Natural killer cell (primary cell): ENCODE data around the gene SCN3B. TPM values are rescaled to one million over a fixed set of nuclear protein-coding genes. Genes with fewer than 3 reads are reported as not detected.

ENCODE experiments used
- ATAC-seq, 3 donors: fragments of 150-1000 bp in 2 of 3; fragments of 200-7000 bp in 1 of 3; cut with Tn5 transposase; 1 replicate in 1 of 3; 2 replicates in 2 of 3; pipeline ENCODE4 v1.10.0; 2021; ENCODE audit warnings: mild to moderate bottlenecking in 2 of 3, moderate library complexity in 2 of 3
- DNase-seq, 2 donors: peaks; one replicate each; pipeline versions ENCODE4 v3.0.0 to v3.0.0-alpha.2; 2013 to 2021; ENCODE audit warnings: mixed read lengths in 1 of 2
- H3K27ac ChIP-seq: one replicate; pipeline ENCODE4 v1.5.1; 2013; ENCODE audit warnings: mild to moderate bottlenecking, low read length
- H3K27me3 ChIP-seq: one replicate; pipeline ENCODE4 v1.6.1; 2013; ENCODE audit warnings: low read length; ENCODE audit not compliant: control insufficient read depth, insufficient read depth
- H3K36me3 ChIP-seq: one replicate; pipeline ENCODE4 v1.6.1; 2013; ENCODE audit warnings: low read length; ENCODE audit not compliant: control insufficient read depth, insufficient read depth
- H3K4me1 ChIP-seq: one replicate; pipeline ENCODE4 v1.6.1; 2013; ENCODE audit warnings: low read length; ENCODE audit not compliant: control insufficient read depth, insufficient read depth
- H3K4me3 ChIP-seq: one replicate; pipeline ENCODE4 v1.5.1; 2013; ENCODE audit warnings: low read length
- H3K9me3 ChIP-seq: one replicate; pipeline ENCODE4 v1.6.1; 2013; ENCODE audit warnings: low read length; ENCODE audit not compliant: control insufficient read depth, insufficient read depth
- H3K27ac Mint-ChIP-seq, 2 donors: one replicate each; pipeline ENCODE4 v1.8.0; 2022; ENCODE audit warnings: mild to moderate bottlenecking in 2 of 2, mixed read lengths in 2 of 2, moderate library complexity in 1 of 2
- H3K27me3 Mint-ChIP-seq, 2 donors: one replicate each; pipeline ENCODE4 v1.8.0; 2022; ENCODE audit warnings: low read depth in 2 of 2, mixed read lengths in 2 of 2
- H3K36me3 Mint-ChIP-seq: one replicate; pipeline ENCODE4 v1.8.0; 2022; ENCODE audit warnings: mixed read lengths
- H3K4me1 Mint-ChIP-seq, 2 donors: one replicate each; pipeline ENCODE4 v1.8.0; 2022; ENCODE audit warnings: mixed read lengths in 2 of 2
- H3K4me3 Mint-ChIP-seq: one replicate; pipeline ENCODE4 v1.8.0; 2022; ENCODE audit warnings: mild to moderate bottlenecking, moderate library complexity, mixed read lengths
- H3K9me3 Mint-ChIP-seq, 2 donors: one replicate each; pipeline ENCODE4 v1.8.0; 2022; ENCODE audit warnings: mixed read lengths in 2 of 2
- CTCF ChIP-seq: fragments of 200-600 bp; IDR thresholded peaks from one replicate; pipeline ENCODE4 v1.8.0; 2022; ENCODE audit warnings: antibody characterized with exemption
- WGBS: methylation state at CpG from one replicate; pipeline ENCODE4 v1.1.7; 2013; ENCODE audit warnings: missing lambda C conversion rate; ENCODE audit not compliant: insufficient coverage; 5-methylcytosine and 5-hydroxymethylcytosine counted together
- intact Hi-C: fragments of 100-400 bp; cut with micrococcal nuclease; formaldehyde crosslinking; loops from one replicate; pipeline ENCODE4 v1.14.2; 2022
- total RNA-seq, 4 donors: library from RNA; stranded (reverse); fragments of 120-200 nt in 1 of 4; gene quantifications; one replicate each; pipeline versions ENCODE4 v1.2.3 to v1.2.4, GENCODE V29; 2013 to 2022

The SCN3B gene
- total RNA-seq, 3 donors from 2014 or later (not counting 1 experiment from before 2014, with no cell fraction given), result not detected

- H3K4me3 Mint-ChIP-seq, result no peak overlapping the region
- no peak for TF ChIP-seq CTCF
- Histone ChIP-seq H3K4me3 (no peak overlapping the region), H3K4me1 (no peaks in the 10 kb centered on the region), H3K27me3 (no peaks in the 10 kb centered on the region), H3K9me3 (no peaks in the 10 kb centered on the region), H3K36me3 (no peaks in the 10 kb centered on the region), H3K27ac (no peak overlapping the region)
- no peaks in the 10 kb centered on the region for H3K9me3 Mint-ChIP-seq
- intact Hi-C loops, result no loop called here
- H3K4me1 Mint-ChIP-seq, result no peaks in the 10 kb centered on the region
- DNase-seq (no peak), ATAC-seq (no peak)
- peaks cover 13 to 14% of the 10 kb centered on the region in 2 donors for H3K27me3 Mint-ChIP-seq
- no peak overlapping the region for H3K27ac Mint-ChIP-seq
- H3K36me3 Mint-ChIP-seq, result no peaks in the 10 kb centered on the region
- 58% methylated on average over 2 of the region's 2 CpGs for WGBS
These were observed 44.2 kb upstream of the SCN3B start for GRCh38 chr11:123698546-123699127.

GRCh38 chr11:123696183-123696582, 41.8 kb upstream of the SCN3B start:
- H3K4me1 Mint-ChIP-seq, result no peaks in the 10 kb centered on the region
- Histone ChIP-seq H3K36me3 (no peaks in the 10 kb centered on the region), H3K9me3 (no peaks in the 10 kb centered on the region), H3K27ac (no peak overlapping the region), H3K4me1 (no peaks in the 10 kb centered on the region), H3K4me3 (no peak overlapping the region), H3K27me3 (peaks cover 5% of the 10 kb centered on the region)
- no peak overlapping the region for H3K4me3 Mint-ChIP-seq
- TF ChIP-seq CTCF, result no peak
- intact Hi-C loops, result no loop called here
- ATAC-seq (no peak), DNase-seq (no peak)
- no peaks in the 10 kb centered on the region for H3K9me3 Mint-ChIP-seq
- no peaks in the 10 kb centered on the region for H3K36me3 Mint-ChIP-seq
- 75% methylated on average over 1 of the region's 2 CpGs for WGBS
- H3K27me3 Mint-ChIP-seq, result peaks cover 12 to 38% of the 10 kb centered on the region in 2 donors
- no peak overlapping the region for H3K27ac Mint-ChIP-seq

- intact Hi-C loops, result no loop called here
These were observed 40.8 kb upstream of the SCN3B start for GRCh38 chr11:123695231-123695630.

More at GRCh38 chr11:123695231-123695630, 40.8 kb upstream of the SCN3B start:
- Histone ChIP-seq H3K4me1 (no peaks in the 10 kb centered on the region), H3K36me3 (no peaks in the 10 kb centered on the region), H3K27ac (no peak overlapping the region), H3K27me3 (peaks cover 5% of the 10 kb centered on the region), H3K9me3 (no peaks in the 10 kb centered on the region), H3K4me3 (no peak overlapping the region)
- WGBS, result 91% methylated on average over 6 of the region's 9 CpGs
- Mint-ChIP-seq H3K27ac (no peak overlapping the region), H3K27me3 (peaks cover 17 to 48% of the 10 kb centered on the region in 2 donors), H3K4me1 (no peaks in the 10 kb centered on the region), H3K4me3 (no peak overlapping the region), H3K9me3 (no peaks in the 10 kb centered on the region), H3K36me3 (no peaks in the 10 kb centered on the region)
- no peak for TF ChIP-seq CTCF
- no peak for DNase-seq
- no peak for ATAC-seq
